ENCODE measurements around the gene TRIM2.
A peak's percentile ranks its signal among the peaks of the same experiment; 100 is the strongest.

TRIM2 gene

DNA sequence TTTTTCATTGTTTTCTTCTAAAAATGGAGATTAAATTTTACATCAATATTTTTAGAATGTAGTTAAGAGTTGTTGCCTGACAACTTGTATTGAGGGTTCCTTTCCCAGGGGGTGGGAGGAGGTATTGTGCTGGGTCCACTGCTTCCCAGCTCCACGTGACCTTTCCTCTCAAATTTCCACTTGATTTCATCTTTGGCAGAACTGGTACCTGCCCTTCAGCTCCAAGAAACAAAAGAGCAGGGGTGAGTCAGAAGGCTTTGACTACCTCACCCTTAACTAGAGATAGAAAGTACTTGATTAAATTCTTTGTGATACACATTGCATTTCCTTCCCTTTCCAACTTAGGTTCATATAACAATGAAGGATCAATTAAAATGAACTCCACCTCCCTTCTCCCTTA lies 19.7 kb downstream of the TRIM2 start:
- DNase-seq = no peak

DNA sequence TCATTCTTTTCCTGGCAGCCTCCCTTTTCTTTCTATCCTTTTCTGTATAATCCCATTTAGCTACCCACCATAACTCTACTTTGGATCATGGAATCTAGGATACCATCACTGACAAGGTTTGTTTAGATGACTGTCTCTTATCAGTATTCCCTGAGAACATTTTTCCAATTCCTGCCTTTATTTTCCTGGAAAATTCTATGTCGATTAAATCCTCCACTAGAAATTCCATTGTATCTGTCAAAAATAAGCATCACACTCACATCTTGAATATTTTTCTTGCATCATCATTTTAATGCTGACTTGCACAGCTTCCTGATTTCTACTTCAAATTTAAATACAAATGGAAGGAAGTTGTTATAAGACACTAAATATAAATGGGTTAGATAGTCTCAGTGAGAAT lies 20.2 kb downstream of the TRIM2 start:
- DNase-seq = no peak

DNA sequence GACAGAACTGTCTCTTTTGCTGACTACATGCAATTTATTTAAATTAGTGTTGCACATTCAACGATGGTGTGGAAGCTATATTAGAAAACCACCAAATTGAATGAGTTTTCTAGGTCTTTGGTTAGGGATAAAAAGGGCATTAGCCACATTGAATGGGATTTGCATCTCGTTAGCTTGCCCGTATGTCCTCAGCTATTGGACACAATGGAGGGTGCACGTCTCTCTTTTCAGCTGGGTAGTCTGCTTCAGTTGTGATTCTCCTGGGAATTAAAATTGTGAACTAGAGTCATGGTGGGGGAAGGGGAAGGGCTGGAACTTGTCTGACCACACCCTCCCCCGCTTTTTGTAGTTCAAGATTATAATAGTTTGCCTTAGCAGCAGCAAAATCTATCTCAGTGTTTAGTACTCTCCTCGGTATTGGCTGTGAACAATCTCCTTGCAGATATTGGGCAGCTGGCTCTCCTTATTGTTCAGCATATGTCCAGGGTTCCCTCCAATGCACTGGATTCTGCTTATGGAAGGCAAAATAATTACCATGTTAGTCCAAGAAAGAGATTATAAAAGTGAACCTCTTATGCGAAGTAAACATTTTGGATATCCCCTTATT lies 23.3 kb downstream of the TRIM2 start:
- no peak for DNase-seq

DNA sequence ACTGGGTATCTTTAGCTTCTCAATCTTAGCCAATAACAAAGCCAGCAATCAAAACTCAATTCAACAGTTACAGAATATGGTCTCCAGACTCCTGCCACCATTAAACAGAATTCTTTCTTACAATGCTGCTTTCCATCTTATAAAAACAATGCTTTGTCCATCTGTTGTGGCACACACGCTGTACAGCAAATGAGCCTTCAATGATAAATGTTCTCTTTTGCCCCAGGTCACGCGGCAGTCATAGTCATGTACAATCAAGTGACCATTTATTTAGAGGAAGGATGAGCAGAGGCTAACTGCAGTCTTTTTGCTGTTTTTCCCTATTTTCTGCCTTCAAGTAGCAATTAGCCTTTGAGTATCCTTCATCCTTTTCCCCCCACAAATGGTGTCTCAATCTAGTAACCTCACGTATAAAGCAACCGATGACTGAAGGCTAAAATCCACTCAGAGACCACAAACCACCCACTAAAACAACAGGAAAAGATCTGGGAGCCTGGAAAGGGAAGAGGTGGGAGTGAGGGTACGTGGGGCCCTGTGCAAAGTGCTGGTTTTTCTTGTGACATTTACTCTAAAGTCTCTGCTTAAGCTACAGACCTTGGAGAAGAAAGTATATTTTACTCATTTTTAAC lies 24.4 kb downstream of the TRIM2 start:
- DNase-seq = no peak

DNA sequence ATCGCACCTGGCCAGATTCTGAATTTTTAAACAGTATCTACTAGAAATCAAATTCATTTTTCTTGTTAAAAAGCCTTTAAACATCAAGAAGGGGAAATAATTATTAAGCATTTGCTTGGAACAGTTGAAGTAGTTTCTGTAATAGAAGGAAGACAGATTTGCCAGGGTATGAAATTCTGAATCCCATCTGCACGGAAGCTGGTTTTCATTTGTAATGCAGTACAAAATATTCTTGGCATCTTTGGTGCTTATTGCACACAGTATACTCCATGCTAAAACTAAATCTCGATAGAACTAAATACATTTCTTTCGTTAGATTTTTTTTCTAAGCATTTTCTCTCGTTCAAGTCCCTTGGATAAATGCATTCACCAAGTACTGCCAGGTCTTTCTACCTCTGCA lies 25.3 kb downstream of the TRIM2 start:
- no peak for DNase-seq

DNA sequence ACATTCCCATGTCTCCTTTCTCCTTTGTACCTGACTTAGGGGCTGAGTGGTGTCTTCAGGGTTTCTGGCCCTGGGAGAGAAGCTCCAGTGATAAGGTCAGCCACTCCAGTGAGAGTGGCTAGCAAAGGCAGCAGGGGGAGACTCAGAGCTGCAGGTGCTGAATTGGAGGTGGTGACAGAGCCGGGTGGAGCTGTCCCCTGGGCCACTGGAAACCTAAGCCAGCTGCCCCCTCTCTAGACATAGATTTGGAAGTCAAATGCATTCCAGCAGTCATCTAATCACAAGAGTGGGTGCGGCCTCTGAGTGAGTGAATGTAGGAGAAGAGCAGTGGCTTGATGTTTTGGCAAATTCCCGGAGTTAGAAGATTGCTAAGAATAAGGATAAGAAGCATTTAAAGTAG lies 28.5 kb downstream of the TRIM2 start:
- DNase-seq = no peak

DNA sequence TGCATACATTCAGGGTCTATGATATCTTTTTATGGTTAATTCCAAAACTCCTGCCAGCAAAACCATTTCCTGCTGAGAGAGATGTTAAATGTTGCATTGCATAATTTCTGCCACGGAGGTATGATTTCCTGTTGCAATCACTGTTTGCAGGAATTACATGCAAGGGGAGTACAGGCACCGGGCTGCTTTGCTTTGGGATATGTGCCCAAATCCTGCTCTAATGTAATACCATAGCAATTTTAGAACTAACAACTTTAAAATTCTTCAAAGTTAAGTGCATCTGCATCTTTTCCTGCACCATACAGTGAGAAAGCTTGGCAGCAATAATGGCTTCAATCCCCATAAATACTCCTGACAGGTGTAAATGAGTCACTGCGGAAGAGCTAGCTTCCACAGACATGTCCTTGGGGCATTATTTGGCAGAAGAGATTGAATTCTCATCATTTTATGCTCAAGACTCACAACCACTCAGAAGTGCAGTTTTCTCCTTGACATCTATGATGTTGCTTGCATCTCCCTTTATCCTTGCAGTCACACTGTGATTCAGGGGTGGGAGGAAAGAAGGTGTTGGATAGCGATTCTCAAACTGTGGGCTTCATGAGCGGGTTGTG lies 29.6 kb downstream of the TRIM2 start:
- DNase-seq = no peak

DNA sequence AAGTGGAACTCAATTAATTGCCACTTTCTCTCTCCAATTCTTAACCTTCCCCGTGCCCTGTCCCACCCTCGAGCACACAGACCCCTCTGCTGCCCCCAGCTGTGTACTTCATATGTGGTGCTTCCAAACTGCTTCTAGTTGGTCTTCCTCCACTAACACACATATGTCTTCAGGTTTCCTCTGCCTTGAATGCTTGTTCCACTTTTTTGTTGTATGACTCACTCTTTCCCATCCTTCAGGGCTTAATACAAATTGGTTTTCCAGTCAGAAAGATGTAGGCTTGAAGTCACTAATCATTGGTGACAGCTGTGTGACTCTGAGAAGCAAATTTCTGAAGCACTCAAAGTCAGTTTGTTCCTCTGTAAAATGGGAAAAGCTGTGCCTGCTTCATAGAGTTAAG lies 30.6 kb downstream of the TRIM2 start:
- no peak for DNase-seq

DNA sequence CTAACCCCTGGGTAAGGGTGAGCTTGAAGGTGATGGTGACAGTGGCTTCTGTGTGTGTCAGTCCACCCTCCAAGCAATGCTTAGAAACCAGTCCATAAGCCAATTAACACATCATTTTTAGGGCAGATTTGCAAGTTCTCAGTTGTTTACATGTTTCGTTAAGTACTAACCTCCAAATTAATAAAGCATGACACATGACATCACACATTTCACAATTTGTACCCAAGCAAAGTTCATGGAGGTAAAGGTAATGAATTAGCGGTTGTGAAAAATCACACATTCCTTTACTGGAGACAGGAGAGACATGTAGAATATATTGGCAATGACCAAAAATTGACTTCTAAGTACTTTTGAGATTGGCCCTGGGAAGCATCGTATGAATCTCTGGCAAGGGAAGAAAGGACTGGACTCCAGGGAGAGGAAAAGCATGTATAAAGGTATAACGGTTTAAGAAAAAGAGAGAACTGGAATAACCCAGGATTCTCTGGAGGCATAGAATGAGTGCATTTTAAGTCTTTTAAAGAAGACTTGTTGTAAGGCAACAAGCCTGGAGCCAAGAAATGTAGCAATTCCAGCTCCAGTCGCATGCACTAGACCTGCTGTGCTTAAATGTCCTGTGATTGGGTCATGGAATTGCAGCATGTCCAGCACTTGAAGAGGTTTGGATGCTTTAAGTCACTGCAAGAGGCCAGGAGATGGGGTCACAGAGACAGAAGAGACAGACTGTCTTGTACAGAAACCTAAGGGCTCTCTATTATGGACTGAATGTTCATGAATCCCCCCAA lies 34.1 kb downstream of the TRIM2 start:
- DNase-seq = no peak

DNA sequence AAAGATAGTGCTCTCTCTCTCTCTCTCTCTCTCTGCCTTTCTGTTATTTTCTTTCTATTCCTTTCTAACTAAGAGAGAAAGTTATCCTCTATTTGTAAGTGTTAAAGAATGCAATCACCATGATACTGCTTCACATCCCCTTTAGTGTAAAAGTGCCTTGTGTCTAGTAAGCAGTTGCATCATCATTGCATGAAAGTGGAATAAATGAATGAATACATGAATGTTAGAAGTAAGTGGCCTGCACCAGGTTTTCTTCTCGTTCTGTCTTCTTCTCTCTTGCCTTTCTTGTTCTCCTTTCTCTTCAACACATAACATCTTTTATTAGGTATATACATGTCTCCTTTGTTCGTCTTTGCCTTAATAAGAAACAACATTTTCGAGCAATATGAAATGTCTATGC lies 35.2 kb downstream of the TRIM2 start:
- no peak for DNase-seq

DNA sequence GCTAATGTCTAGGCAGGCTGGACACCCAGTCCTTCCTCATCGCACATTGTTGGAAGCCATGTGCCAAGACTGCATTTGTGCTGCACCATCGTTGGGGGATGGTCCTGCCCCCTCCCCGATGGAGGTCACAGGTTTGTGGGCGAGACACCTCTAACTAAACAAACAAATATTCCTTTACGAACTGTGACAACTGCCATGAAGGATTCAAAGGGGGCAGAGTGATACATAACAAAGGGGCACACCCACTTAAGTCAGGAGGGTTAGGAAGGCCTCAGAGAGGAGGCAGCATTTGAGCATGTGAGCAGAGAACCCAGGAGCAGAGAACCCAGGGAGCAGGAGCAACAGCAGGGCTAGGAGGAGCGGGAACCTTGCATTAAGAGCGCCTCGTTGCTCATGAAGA lies 37.1 kb downstream of the TRIM2 start:
- no peak for DNase-seq

DNA sequence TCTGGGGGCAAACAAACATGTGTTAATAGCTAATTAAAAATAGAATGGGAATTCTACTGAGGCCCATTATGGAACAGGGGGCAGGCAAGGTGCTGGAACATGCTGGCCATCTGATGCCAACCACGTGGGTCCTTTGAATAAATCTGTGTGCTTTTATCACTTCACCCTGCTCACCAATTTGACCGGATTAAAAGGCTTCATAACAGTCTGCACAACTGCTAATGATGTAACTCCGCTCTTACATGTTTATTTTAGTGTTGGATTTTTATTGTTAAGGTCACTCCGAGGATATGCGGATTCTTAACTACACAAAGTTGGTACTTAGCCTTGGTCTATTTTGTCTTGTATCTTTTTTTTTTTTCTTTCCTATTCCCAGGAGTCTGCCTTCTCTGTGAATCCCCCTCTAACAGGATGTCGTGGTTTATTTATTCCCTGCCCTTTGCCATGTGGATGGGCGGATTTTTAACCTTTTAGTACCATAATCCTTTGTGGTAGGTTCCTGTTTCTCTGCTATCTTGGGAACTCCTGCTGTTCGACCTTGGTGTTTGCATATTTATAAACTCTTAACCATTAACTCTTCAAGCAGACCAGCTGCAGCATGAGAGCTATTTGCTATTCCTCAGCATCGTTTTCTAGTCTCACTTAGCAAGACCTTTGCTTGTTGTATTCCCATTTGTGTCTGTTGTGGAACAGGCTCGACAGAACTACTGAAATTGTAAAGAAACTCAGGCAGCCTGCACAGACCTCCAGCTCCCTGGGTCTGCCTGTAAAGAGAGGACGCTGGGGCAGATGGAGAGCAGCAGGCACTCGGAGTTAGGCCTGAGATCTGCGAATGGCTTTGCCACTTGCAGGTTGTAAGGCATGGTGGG lies 38.0 kb downstream of the TRIM2 start:
- DNase-seq = no peak

DNA sequence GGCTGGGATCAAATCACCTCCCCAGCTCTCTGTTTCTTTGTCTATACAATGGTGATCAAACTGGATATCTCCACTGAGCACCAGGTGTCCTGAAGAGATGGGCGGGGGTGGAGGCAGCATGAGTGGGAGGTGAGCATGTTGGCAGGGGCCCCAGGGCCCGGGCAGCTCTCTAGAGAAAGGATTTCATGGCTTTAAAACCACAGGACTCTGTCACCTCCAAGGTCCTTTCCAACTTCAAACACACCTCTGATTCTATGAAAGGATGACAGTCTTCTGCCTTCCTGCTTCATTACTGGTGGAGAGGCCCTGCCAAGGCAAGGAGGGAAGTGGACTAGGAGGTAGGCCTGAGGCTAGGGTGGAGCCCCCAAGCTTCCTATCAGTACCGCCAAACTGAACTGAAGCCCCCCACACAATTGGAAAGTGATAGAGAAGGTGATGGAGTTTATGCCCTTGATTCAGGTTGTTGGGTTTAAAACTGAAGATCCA lies 38.6 kb downstream of the TRIM2 start:
- DNase-seq = no peak

DNA sequence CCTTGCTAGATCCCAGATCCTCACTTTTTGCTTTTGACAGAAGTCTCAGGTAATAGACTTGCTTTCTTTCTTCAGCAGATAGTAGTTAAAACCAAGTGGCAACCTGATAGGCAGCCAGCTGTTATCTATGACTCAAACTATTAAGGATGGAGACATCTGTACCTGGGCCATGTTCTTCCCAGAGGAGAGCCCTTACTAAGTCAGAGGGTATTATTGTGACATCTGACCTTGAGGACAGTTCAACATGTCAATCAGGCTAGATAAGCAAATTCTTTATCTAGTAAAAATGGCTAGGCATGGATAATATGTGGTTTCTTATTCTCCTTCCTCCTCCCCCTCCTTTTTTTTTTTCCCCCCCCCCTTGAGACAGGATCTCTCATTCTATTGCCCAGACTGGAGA lies 39.2 kb downstream of the TRIM2 start:
- no peak for DNase-seq

DNA sequence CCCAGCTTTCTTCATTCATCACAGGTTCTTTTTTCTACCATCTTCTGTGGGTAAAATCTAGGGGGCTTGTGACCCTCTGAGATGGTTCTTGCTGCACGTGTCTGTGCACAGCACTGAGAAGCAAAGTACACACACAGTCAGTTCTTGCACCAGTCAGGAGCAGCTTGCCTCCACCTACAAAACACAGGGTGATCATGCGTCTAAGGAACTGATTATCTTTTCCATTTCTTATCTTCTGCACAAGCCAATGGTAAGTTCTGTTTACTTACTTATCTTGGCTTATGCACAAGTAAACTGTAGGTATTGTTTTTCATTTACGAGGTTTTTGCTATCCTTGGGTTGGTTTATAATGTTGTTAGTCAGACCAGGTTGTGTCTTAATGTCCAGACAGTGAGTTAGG lies 40.7 kb downstream of the TRIM2 start:
- DNase-seq = no peak

DNA sequence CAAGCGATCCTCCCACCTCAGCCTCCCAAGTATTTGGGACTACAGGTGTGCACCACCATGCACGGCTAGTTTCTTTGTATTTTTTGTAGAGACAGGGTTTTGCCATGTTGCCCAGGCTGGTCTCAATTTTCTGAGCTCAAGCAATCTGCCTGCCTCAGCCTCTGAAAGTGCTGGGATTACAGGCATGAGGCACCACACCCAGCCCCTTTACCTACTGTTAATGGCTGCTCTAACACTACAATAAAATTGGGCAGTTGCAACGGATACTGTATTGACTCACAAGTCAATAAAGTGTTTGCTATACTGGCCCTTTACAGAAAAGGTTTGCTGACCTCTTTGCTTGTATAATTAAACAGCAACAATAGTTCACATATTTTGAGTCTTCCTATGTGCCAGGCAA lies 41.5 kb downstream of the TRIM2 start:
- DNase-seq = no peak

DNA sequence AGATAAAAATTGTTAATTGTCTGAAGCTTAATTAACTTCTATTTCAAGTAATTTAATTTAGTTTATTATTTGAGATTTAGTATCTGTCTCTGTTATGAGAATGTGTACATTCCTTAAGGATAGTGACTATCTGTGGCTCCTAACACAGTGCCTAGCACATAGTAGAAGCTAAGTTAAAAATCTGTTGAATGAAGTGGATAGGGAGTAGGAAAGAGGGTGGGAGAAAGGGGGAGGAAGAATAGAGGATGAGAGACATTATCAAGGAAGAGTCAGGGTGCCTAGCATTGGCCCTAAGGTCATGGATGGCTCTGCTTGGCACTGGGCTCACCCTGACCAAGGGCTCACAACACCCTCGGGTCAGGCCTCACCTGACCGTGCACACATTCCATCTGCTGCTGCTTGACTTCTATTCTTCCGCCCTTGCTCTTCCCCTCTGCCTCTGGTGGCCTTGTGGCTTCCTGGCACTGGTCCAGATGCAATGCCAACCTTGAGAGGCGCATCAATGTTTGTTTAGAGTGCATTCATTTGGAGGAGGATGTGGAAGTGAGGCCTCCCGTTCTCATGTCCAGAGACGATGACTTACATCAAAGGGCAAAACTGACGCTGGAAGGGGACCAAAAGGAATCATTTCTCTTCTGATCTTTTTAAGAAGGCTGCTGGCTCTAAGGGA lies 42.3 kb downstream of the TRIM2 start:
- no peak for DNase-seq

DNA sequence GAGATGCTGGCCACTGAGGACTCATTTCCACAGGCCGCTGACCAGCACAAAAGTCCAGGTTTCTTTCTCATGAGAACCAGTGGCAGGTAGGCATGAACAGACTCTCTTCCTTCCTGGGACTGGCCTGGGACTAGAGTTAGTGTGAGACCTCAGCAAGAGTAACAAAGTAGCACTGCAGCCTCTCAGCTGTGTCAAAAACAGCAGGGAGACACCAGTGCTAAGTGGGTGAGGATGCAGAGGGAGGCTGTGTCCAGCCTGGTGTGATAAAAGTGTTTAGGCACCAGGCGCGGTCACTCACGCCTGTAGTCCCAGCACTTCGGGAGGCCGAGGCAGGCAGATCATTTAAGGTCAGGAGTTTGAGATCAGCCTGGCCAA lies 42.9 kb downstream of the TRIM2 start:
- no peak for DNase-seq

DNA sequence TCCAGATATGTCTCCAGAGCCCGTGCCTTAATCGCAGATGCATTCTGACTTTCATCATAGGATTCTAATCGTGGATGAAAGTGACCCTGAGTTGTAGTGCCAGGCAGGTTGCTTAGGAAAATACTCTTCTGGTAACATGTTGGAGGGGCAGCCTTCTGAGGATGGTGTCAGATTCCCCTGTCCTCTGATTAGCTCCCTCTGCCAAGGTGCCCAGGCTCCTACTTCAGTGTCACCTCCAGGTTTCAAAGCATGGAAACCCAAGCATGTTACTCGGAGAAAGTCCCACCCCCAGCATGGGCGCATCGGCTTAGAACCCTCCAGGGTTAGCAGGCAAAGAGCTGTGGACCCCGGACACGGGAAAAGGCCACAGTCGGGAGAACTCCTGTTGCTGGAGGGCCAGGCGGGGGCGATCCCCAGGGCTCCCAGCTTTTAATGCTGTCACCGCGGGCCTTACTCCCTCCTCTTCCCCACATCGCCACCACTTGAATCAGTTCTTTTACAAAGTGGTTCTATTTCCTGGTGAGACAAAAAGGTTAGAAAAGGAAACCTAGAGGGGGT lies 44.5 kb downstream of the TRIM2 start:
- no peak for DNase-seq

DNA sequence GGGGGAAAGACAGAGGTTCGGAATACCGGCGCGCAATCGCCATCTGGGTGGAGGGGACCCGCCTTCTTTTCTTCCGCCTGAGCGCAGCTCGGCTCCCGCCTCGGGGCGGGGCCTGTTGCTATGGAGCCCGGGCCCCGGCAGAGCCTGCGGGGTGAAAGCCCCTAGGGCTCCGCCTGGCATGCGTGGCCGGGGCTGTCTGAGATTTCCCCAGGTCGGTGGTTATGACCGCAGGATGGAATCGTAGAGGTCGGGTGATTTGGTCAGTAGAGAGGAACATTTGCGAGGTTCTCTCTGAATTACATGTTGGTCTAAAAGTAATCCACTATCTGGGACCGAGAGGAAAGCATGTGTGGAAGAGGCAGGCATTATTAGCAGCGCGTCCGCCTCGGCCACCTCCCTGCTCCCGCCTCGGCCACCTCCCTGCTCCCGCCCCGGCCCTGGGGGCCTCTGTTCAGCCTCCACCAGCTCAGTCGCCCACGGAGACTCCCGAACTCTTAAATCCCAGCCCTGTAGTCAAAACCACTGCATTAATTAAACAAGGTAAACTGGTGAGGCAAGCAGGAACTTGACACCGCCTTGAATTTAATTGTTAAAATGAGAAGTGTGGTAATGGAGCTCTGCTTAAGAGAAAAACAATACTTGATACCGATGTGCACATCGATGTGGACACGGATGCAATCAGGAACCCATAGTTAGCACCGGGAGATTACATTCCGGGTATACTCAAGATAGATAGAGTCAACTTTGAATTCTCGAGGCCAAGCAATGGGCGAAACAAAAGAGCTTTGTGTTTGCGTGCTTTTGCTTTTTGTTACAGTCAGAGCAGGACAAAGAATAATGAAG lies 45.2 kb downstream of the TRIM2 start:
- DNase-seq = peak; percentile 86

DNA sequence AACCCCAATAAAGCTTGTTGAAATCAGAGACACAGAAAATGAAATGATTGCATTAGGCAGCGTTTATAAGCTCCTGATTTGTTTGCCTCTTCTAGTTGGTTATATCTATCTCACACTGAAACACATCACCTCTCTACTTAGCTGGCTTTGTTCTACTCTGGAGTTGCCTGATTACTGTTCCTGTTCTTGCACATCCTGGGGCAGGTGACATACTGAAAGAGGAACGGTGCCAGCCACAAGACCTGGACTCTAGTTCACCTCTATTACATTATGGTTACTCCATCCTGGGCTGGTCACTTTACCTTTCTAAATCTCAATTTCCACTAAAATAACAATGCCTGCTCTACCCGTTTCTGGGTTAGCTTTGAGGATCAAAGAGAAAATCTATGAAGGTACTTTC lies 47.9 kb downstream of the TRIM2 start:
- DNase-seq = no peak

Measured in activated naive CD4-positive, alpha-beta T cell treated with Interleukin-2 at 50 U/mL for 16 hours (primary cell).